Esophagus squamous epithelium (tissue), 5 donors: ENCODE data around the gene OSGIN1. TPM values are rescaled to one million over a fixed set of nuclear protein-coding genes. Genes with fewer than 3 reads are reported as not detected.

Experiments
- DNase-seq: peaks from one replicate; lab custom pipeline; 2025; lab: John Stamatoyannopoulos, UW
- H3K27ac ChIP-seq, 4 donors: fragments of 200-600 bp; sonication (generic); one replicate each; pipeline ENCODE4 v1.5.1; 2016 to 2019; ENCODE audit warnings: mild to moderate bottlenecking in 1 of 4
- H3K27me3 ChIP-seq, 4 donors: fragments of 200-600 bp; sonication (generic); 1 replicate in 3 of 4; 2 replicates in 1 of 4; pipeline versions ENCODE4 v1.5.1 to v1.6.0; 2017 to 2021; ENCODE audit warnings: antibody characterized with exemption in 1 of 4
- H3K36me3 ChIP-seq, 3 donors: fragments of 200-600 bp; sonication (generic); one replicate each; pipeline ENCODE4 v1.5.1; 2016 to 2019
- H3K4me1 ChIP-seq, 3 donors: fragments of 200-600 bp; sonication (generic); one replicate each; pipeline ENCODE4 v1.5.1; 2017 to 2019
- H3K4me3 ChIP-seq, 4 donors: fragments of 200-600 bp; sonication (generic); 1 replicate in 3 of 4; 2 replicates in 1 of 4; pipeline ENCODE4 v1.5.1; 2016 to 2019; ENCODE audit warnings: mild to moderate bottlenecking in 2 of 4, moderate library complexity in 1 of 4
- H3K9me3 ChIP-seq, 3 donors: fragments of 200-600 bp; sonication (generic); one replicate each; pipeline ENCODE4 v1.5.1; 2016 to 2019
- CTCF ChIP-seq, 6 experiments: fragments of 450-650 bp in 4 of 6; fragments of 200-600 bp in 2 of 6; sonication (generic) in 2 of 6; IDR thresholded peaks; one replicate each; pipeline ENCODE4 v1.5.1; 2016 to 2019; ENCODE audit warnings: antibody characterized with exemption in 6 of 6, mild to moderate bottlenecking in 4 of 6, moderate library complexity in 4 of 6
- POLR2A ChIP-seq, 4 donors: fragments of 450-650 bp; IDR thresholded peaks; one replicate each; pipeline ENCODE4 v1.6.1; 2017; ENCODE audit warnings: antibody characterized with exemption in 4 of 4, mild to moderate bottlenecking in 4 of 4, moderate library complexity in 3 of 4
- WGBS, 2 donors: methylation state at CpG; one replicate each; pipeline ENCODE4 v1.1.5; 2018; 5-methylcytosine and 5-hydroxymethylcytosine counted together
- intact Hi-C: fragments of 100-400 bp; cut with DNase I; formaldehyde crosslinking; loops from one replicate; pipeline ENCODE4 v1.15.0; 2022
- total RNA-seq, 4 donors: library from RNA; depleted of rRNA; stranded (reverse); fragments of >200 nt; gene quantifications; one replicate each; pipeline ENCODE4 v1.1.0, GENCODE V29; 2016
- donor health status: DM: yes; HTN: yes; CAD: no.

OSGIN1 gene
- total RNA-seq, 4 donors from 2014 or later = 5.0 to 27.6 (median 11.1) TPM

- WGBS, 2 donors = 65 to 86% methylated on average over 16 to 27 of the region's 30 CpGs
- TF ChIP-seq POLR2A (IDR thresholded peaks at IDR 0.05) (no peak), CTCF (IDR thresholded peaks at IDR 0.05) (no peak)
- no peak for DNase-seq
- Histone ChIP-seq H3K27ac (no peak overlapping the region), H3K36me3 (no peaks in the 10 kb centered on the region), H3K4me1 (peaks cover 0 to 17% (median 13%) of the 10 kb centered on the region in 3 donors), H3K9me3 (no peaks in the 10 kb centered on the region), H3K4me3 (peak overlapping the region in 1 of 4 donors; percentile 28), H3K27me3 (peaks cover 0 to 22% (median 0%) of the 10 kb centered on the region in 4 donors)
- intact Hi-C loops = no loop called here
Measured at GRCh38 chr16:83935005-83935857, 17.8 kb upstream of the OSGIN1 start.

- Histone ChIP-seq H3K9me3 (no peaks in the 10 kb centered on the region), H3K36me3 (no peaks in the 10 kb centered on the region), H3K27me3 (peaks cover 0 to 22% (median 0%) of the 10 kb centered on the region in 4 donors), H3K27ac (no peak overlapping the region), H3K4me3 (peak overlapping the region in 1 of 4 donors; percentile 28), H3K4me1 (peaks cover 0 to 17% (median 13%) of the 10 kb centered on the region in 3 donors)
- intact Hi-C loops = no loop called here
- TF ChIP-seq POLR2A (IDR thresholded peaks at IDR 0.05) = no peak
- TF ChIP-seq CTCF (IDR thresholded peaks at IDR 0.05) = no peak
- DNase-seq = no peak
- WGBS, 2 donors = no CpG with 5 or more reads among the region's 10 CpGs
Measured at GRCh38 chr16:83935858-83936255, 17.2 kb upstream of the OSGIN1 start.

GRCh38 chr16:83936581-83937165 is 16.4 kb upstream of the OSGIN1 start:
- intact Hi-C loops = no loop called here
- DNase-seq = no peak
- Histone ChIP-seq H3K36me3 (no peaks in the 10 kb centered on the region), H3K4me3 (no peak overlapping the region), H3K9me3 (no peaks in the 10 kb centered on the region), H3K27ac (no peak overlapping the region), H3K4me1 (peaks cover 0 to 17% (median 13%) of the 10 kb centered on the region in 3 donors), H3K27me3 (peaks cover 0 to 22% (median 0%) of the 10 kb centered on the region in 4 donors)
- 87 to 92% methylated on average over 10 to 13 of the region's 19 CpGs for WGBS, 2 donors
- no peak for TF ChIP-seq CTCF (IDR thresholded peaks at IDR 0.05)
- TF ChIP-seq POLR2A (IDR thresholded peaks at IDR 0.05) = no peak

GRCh38 chr16:83937267-83937666 is 15.8 kb upstream of the OSGIN1 start:
- H3K4me1 ChIP-seq = peaks cover 0 to 17% (median 13%) of the 10 kb centered on the region in 3 donors
- H3K36me3 ChIP-seq = no peaks in the 10 kb centered on the region
- peaks cover 0 to 22% (median 0%) of the 10 kb centered on the region in 4 donors for H3K27me3 ChIP-seq
- 85% methylated on average over 2 of the region's 2 CpGs for WGBS, 2 donors
- no peaks in the 10 kb centered on the region for H3K9me3 ChIP-seq
- H3K27ac ChIP-seq = no peak overlapping the region
- H3K4me3 ChIP-seq = no peak overlapping the region
- TF ChIP-seq CTCF (IDR thresholded peaks at IDR 0.05) (no peak), POLR2A (IDR thresholded peaks at IDR 0.05) (no peak)
- no peak for DNase-seq
- intact Hi-C loops = no loop called here
